Vagina (tissue), 2 donors: ENCODE measurements around the gene KCNC1.

Experiments used
- CTCF ChIP-seq, 3 experiments: fragments of 450-650 bp in 2 of 3; fragments of 200-600 bp in 1 of 3; sonication (generic) in 1 of 3; IDR thresholded peaks; one replicate each; pipeline ENCODE4 v1.5.1; 2017 to 2019; ENCODE audit warnings: antibody characterized with exemption in 3 of 3, mild to moderate bottlenecking in 2 of 3, moderate library complexity in 2 of 3
- POLR2A ChIP-seq, 2 donors: fragments of 450-650 bp; IDR thresholded peaks; one replicate each; pipeline ENCODE4 v1.6.1; 2017; ENCODE audit warnings: antibody characterized with exemption in 2 of 2, mild to moderate bottlenecking in 2 of 2, moderate library complexity in 2 of 2

- no peak for TF ChIP-seq POLR2A (IDR thresholded peaks at IDR 0.05)
- no peak for TF ChIP-seq CTCF (IDR thresholded peaks at IDR 0.05)
Measured at GRCh38 chr11:17822401-17822781, 87.8 kb downstream of the KCNC1 start.
